Kasumi-1 (cell line): Measurements from ENCODE around the gene EFCC1.

Source experiments
- DNase-seq, 2 experiments: peaks; one replicate each; lab custom pipeline; 2025; lab: John Stamatoyannopoulos, UW

EFCC1 gene

GRCh38 chr3:129014793-129015345, 13.8 kb downstream of the EFCC1 start:
- DNase-seq: no peak

GRCh38 chr3:129015388-129016105, 14.4 kb downstream of the EFCC1 start:
- DNase-seq: peak; percentile 64 to 65

- peak; percentile 71 to 76 for DNase-seq
These were observed 15.2 kb downstream of the EFCC1 start for GRCh38 chr3:129016356-129016719.

GRCh38 chr3:129016720-129017483, 15.8 kb downstream of the EFCC1 start:
- DNase-seq: no peak

- DNase-seq: no peak
These were observed 16.4 kb downstream of the EFCC1 start for GRCh38 chr3:129017484-129017899.

- DNase-seq: no peak
These were observed 17.2 kb downstream of the EFCC1 start for GRCh38 chr3:129018271-129018670.

- DNase-seq: peak in 1 of 2 experiments; percentile 7
These were observed 17.6 kb downstream of the EFCC1 start for GRCh38 chr3:129018751-129019150.

GRCh38 chr3:129019266-129019665, 18.2 kb downstream of the EFCC1 start:
- no peak for DNase-seq

- DNase-seq: no peak
These were observed 19.6 kb downstream of the EFCC1 start for GRCh38 chr3:129020691-129021090.

- no peak for DNase-seq
These were observed 20.0 kb downstream of the EFCC1 start for GRCh38 chr3:129021140-129021551.

- peak; percentile 96 to 99 for DNase-seq
These were observed 21.3 kb downstream of the EFCC1 start for GRCh38 chr3:129022114-129023007.

- DNase-seq: no peak
These were observed 21.9 kb downstream of the EFCC1 start for GRCh38 chr3:129023008-129023358.

- DNase-seq: peak; percentile 35 to 58
These were observed 22.8 kb downstream of the EFCC1 start for GRCh38 chr3:129023909-129024308.

GRCh38 chr3:129025108-129025507, 24.0 kb downstream of the EFCC1 start:
- no peak for DNase-seq

GRCh38 chr3:129025691-129026435, 24.8 kb downstream of the EFCC1 start:
- no peak for DNase-seq

GRCh38 chr3:129026728-129027543, 25.8 kb downstream of the EFCC1 start:
- peak; percentile 95 to 96 for DNase-seq

- DNase-seq: no peak
These were observed 26.4 kb downstream of the EFCC1 start for GRCh38 chr3:129027544-129027880.

- no peak for DNase-seq
These were observed 27.8 kb downstream of the EFCC1 start for GRCh38 chr3:129028866-129029265.

- no peak for DNase-seq
These were observed 29.5 kb downstream of the EFCC1 start for GRCh38 chr3:129030611-129031010.

GRCh38 chr3:129031476-129032215, 30.5 kb downstream of the EFCC1 start:
- no peak for DNase-seq
